GM23338 (cell line): ENCODE data around the gene NAGA. TPM values are rescaled to one million over a fixed set of nuclear protein-coding genes. Genes with fewer than 3 reads are reported as not detected.

Source experiments
- EZH2 ChIP-seq: fragments of 200-600 bp; sonication (generic); IDR thresholded peaks from one replicate; pipeline ENCODE4 v1.8.0; 2017; ENCODE audit warnings: antibody characterized with exemption, mild to moderate bottlenecking, low read depth; ENCODE audit not compliant: unreplicated experiment
- EZH2phosphoT487 ChIP-seq: fragments of 200-600 bp; sonication (generic); IDR thresholded peaks from one replicate; pipeline ENCODE4 v1.8.1; 2018; ENCODE audit warnings: antibody characterized with exemption; ENCODE audit not compliant: unreplicated experiment
- NANOG ChIP-seq: IDR thresholded peaks from 2 replicates; pipeline ENCODE4 v1.6.1; 2016; ENCODE audit warnings: antibody characterized with exemption, borderline replicate concordance
- ZNF331 ChIP-seq: fragments of 250-450 bp; sonication (Bioruptor Pico); IDR thresholded peaks from 2 replicates; pipeline ENCODE4 v1.5.0; 2020; ENCODE audit warnings: low read depth, mild to moderate bottlenecking, moderate library complexity
- polyA plus RNA-seq: library from polyadenylated mRNA; unstranded; fragments of >200 nt; fragmentation: Nextera tagmentation; extraction: Ambion mirVana; gene quantifications from 2 replicates; pipeline ENCODE4 v1.2.1, GENCODE V29; 2016
- small RNA-seq: library from RNA; depleted of rRNA; stranded (forward); fragments of <200 nt; gene quantifications from one replicate; pipeline ENCODE3, GENCODE V24; 2014; ENCODE audit warnings: low replicate concordance
- total RNA-seq: library from RNA; depleted of rRNA; stranded (reverse); fragments of >200 nt; shearing (Covaris generic); gene quantifications from 2 replicates; pipeline ENCODE4 v1.2.3, GENCODE V29; 2014; rRNA removed
- TF ChIP-seq, protein P1 (sequence below): fragments of 250-450 bp; sonication (Bioruptor Pico); IDR thresholded peaks from 2 replicates; pipeline ENCODE4 v1.5.0; 2020; ENCODE audit warnings: mild to moderate bottlenecking, moderate library complexity

Gene NAGA
- total and polyA plus RNA-seq, 2 experiments from 2014 or later, result 6.3 to 21.4 TPM

DNA sequence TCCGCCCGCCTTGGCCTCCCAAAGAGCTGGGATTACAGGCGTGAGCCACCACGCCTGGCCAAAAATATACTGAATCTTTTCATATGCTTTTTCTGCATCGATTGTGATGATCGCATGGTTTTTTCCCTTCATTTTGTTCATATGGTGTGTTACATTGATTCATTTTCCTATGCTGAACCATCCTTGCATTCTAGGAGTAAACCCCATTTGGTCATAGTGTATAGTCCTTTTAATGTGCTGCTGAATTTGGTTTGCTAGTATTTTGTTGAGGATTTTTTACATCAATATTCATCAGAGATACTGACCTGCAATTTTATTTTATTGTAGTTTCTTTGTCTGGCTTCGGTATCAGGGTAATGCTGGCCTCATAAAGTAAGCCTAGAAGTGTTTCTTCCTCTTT, 59.8 kb downstream of the NAGA start (continued):
- TF ChIP-seq, protein P1, sequence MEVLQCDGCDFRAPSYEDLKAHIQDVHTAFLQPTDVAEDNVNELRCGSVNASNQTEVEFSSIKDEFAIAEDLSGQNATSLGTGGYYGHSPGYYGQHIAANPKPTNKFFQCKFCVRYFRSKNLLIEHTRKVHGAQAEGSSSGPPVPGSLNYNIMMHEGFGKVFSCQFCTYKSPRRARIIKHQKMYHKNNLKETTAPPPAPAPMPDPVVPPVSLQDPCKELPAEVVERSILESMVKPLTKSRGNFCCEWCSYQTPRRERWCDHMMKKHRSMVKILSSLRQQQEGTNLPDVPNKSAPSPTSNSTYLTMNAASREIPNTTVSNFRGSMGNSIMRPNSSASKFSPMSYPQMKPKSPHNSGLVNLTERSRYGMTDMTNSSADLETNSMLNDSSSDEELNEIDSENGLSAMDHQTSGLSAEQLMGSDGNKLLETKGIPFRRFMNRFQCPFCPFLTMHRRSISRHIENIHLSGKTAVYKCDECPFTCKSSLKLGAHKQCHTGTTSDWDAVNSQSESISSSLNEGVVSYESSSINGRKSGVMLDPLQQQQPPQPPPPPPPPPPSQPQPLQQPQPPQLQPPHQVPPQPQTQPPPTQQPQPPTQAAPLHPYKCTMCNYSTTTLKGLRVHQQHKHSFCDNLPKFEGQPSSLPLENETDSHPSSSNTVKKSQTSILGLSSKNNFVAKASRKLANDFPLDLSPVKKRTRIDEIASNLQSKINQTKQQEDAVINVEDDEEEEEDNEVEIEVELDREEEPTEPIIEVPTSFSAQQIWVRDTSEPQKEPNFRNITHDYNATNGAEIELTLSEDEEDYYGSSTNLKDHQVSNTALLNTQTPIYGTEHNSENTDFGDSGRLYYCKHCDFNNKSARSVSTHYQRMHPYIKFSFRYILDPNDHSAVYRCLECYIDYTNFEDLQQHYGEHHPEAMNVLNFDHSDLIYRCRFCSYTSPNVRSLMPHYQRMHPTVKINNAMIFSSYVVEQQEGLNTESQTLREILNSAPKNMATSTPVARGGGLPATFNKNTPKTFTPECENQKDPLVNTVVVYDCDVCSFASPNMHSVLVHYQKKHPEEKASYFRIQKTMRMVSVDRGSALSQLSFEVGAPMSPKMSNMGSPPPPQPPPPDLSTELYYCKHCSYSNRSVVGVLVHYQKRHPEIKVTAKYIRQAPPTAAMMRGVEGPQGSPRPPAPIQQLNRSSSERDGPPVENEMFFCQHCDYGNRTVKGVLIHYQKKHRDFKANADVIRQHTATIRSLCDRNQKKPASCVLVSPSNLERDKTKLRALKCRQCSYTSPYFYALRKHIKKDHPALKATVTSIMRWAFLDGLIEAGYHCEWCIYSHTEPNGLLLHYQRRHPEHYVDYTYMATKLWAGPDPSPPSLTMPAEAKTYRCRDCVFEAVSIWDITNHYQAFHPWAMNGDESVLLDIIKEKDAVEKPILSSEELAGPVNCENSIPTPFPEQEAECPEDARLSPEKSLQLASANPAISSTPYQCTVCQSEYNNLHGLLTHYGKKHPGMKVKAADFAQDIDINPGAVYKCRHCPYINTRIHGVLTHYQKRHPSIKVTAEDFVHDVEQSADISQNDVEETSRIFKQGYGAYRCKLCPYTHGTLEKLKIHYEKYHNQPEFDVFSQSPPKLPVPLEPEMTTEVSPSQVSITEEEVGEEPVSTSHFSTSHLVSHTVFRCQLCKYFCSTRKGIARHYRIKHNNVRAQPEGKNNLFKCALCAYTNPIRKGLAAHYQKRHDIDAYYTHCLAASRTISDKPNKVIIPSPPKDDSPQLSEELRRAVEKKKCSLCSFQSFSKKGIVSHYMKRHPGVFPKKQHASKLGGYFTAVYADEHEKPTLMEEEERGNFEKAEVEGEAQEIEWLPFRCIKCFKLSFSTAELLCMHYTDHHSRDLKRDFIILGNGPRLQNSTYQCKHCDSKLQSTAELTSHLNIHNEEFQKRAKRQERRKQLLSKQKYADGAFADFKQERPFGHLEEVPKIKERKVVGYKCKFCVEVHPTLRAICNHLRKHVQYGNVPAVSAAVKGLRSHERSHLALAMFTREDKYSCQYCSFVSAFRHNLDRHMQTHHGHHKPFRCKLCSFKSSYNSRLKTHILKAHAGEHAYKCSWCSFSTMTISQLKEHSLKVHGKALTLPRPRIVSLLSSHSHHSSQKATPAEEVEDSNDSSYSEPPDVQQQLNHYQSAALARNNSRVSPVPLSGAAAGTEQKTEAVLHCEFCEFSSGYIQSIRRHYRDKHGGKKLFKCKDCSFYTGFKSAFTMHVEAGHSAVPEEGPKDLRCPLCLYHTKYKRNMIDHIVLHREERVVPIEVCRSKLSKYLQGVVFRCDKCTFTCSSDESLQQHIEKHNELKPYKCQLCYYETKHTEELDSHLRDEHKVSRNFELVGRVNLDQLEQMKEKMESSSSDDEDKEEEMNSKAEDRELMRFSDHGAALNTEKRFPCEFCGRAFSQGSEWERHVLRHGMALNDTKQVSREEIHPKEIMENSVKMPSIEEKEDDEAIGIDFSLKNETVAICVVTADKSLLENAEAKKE, result no peak
- TF ChIP-seq NANOG (no peak), EZH2 (no peak), EZH2phosphoT487 (no peak), ZNF331 (CRISPR knock-in tag) (no peak)

Small RNAs within 50 kb of the gene (small RNA-seq; reads per million reads assigned to genes)
- 0.07 reads per million for gene SNORD13P1

Other genes starting within 250 kb of the NAGA start
- 147 and 163 TPM in 2 replicates for gene SREBF2, start 237.7 kb downstream of the NAGA start, total RNA-seq
- gene SREBF2, start 237.7 kb downstream of the NAGA start, polyA plus RNA-seq, result 48.7 and 49.8 TPM in 2 replicates
- gene SHISA8, start 155.7 kb downstream of the NAGA start, total RNA-seq, result 0.62 and 5.1 TPM in 2 replicates
- gene SHISA8, start 155.7 kb downstream of the NAGA start, polyA plus RNA-seq, result 0.21 TPM in 1 of 2 replicates, not detected in the other
- gene TNFRSF13C, start 144.0 kb downstream of the NAGA start, total RNA-seq, result 0.97 and 1.7 TPM in 2 replicates
- 0.75 and 1.0 TPM in 2 replicates for gene TNFRSF13C, start 144.0 kb downstream of the NAGA start, polyA plus RNA-seq
- 40.0 and 61.6 TPM in 2 replicates for gene CENPM, start 123.7 kb downstream of the NAGA start, total RNA-seq
- 50.0 and 51.1 TPM in 2 replicates for gene CENPM, start 123.7 kb downstream of the NAGA start, polyA plus RNA-seq
- gene SEPTIN3, start 101.4 kb downstream of the NAGA start, total RNA-seq, result 28.4 and 30.7 TPM in 2 replicates
- 16.4 and 19.4 TPM in 2 replicates for gene SEPTIN3, start 101.4 kb downstream of the NAGA start, polyA plus RNA-seq
- 0.14 and 0.39 TPM in 2 replicates for gene WBP2NL, start 72.0 kb downstream of the NAGA start, total RNA-seq
- gene WBP2NL, start 72.0 kb downstream of the NAGA start, polyA plus RNA-seq, result not detected in 2 replicates
- 5.9 and 7.6 TPM in 2 replicates for gene PHETA2, start 3.4 kb upstream of the NAGA start, total RNA-seq
- gene PHETA2, start 3.4 kb upstream of the NAGA start, polyA plus RNA-seq, result 3.8 and 4.5 TPM in 2 replicates
- gene SMDT1, start 8.9 kb upstream of the NAGA start, total RNA-seq, result 4.9 and 5.2 TPM in 2 replicates
- gene SMDT1, start 8.9 kb upstream of the NAGA start, polyA plus RNA-seq, result 95.1 and 97.9 TPM in 2 replicates
- 69.8 and 98.4 TPM in 2 replicates for gene NDUFA6, start 20.0 kb upstream of the NAGA start, total RNA-seq
- 428 and 433 TPM in 2 replicates for gene NDUFA6, start 20.0 kb upstream of the NAGA start, polyA plus RNA-seq
- 0.27 and 1.3 TPM in 2 replicates for gene CYP2D6, start 60.0 kb upstream of the NAGA start, total RNA-seq
- 0.56 and 1.2 TPM in 2 replicates for gene CYP2D6, start 60.0 kb upstream of the NAGA start, polyA plus RNA-seq
- 57.5 and 68.7 TPM in 2 replicates for gene TCF20, start 199.8 kb upstream of the NAGA start, total RNA-seq
- gene TCF20, start 199.8 kb upstream of the NAGA start, polyA plus RNA-seq, result 6.4 and 6.6 TPM in 2 replicates